ENCODE data around the gene LHFPL4. TPM values are rescaled to one million over a fixed set of nuclear protein-coding genes. Genes with fewer than 3 reads are reported as not detected.

Gene LHFPL4
- 0.12 TPM in 1 of 2 replicates, not detected in the other for total RNA-seq

DNA sequence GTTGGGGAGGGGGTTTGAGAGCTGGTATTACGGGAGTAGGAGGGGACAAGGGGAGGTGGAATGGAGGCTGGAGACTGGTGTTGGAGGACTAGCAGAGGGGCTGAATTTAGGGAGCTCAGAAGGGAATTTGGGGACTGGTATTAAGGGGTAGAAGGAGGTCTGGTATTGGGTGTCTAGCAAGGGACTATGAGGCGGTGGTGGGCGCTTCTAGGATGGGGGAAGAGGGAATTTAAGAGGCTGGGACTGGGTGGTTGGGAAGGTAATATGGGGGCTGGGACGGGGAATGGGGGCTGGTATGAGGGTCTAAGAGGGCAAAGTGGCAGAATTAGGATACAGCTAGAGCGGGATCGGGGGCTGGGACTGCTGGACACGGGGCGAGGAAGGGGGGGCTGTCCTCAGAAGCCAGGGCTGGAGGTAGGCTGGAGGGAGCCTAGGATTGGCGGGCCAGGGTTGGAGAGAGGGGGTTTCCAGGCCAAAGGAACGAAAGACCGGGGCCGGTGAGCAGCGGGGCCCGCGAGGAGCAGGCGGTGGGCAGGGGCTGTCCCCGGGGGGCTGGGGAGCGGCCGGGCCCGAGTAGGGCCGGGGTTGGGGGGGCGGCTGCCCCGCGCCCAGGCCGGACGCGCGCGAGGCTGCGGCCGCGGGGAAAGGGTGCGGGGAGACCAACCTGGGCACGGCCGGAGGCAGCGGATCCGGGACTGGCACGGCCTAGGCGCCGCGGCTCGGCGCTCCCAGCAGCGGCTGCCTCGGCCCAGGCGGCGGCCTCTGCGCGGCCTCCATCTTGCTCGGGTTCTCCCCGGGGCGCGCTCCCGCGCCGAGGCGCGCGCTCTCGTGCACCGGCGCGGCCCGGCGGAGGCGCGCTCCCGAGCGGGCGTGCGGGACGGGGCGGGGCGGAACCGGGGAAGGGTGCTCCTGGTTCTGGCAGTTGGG is at the start of gene LHFPL4:
LHFPL4 (minus strand) TSS at position 802 of the 927 bp plus-strand sequence. CDS start 1,143 bp downstream, outside the sequence.

Other genes with a start within 250 kb of the LHFPL4 start
- gene THUMPD3, start 190.8 kb downstream of the LHFPL4 start, total RNA-seq, result 35.7 and 37.2 TPM in 2 replicates
- gene SETD5, start 156.2 kb downstream of the LHFPL4 start, total RNA-seq, result 120 and 171 TPM in 2 replicates
- gene MTMR14, start 95.7 kb upstream of the LHFPL4 start, total RNA-seq, result 38.1 and 44.3 TPM in 2 replicates
- not detected in 2 replicates for gene CPNE9, start 150.0 kb upstream of the LHFPL4 start, total RNA-seq
- 25.6 and 27.0 TPM in 2 replicates for gene BRPF1, start 177.9 kb upstream of the LHFPL4 start, total RNA-seq
- gene OGG1, start 196.1 kb upstream of the LHFPL4 start, total RNA-seq, result 35.4 and 38.3 TPM in 2 replicates
- 24.0 and 24.9 TPM in 2 replicates for gene CAMK1, start 216.1 kb upstream of the LHFPL4 start, total RNA-seq
- 94.1 and 96.5 TPM in 2 replicates for gene TADA3, start 238.7 kb upstream of the LHFPL4 start, total RNA-seq
- gene ARPC4, start 239.3 kb upstream of the LHFPL4 start, total RNA-seq, result 190 and 236 TPM in 2 replicates

All from hair follicle dermal papilla cell (primary cell).